Measurements from ENCODE around the gene GATAD2A.

Gene GATAD2A

DNA sequence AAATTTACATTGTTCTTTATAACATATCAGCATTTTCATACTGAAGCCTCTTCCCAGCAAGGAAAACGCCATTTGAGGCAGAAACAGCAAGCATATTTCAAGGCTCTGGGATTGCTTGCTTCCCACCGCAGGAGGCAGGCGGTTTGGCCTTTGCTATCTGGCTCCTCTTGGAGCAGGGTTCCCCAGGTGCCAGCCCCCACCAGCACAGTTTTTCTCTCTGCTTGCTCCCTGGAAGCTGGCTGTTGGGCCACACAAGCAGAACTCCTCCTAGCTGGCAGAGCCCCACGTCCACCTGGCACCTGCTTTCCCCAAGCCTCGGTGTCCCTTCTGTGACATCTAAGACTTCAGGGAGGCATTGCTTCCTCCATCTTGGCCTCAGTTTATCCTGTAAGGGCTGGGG lies 16.7 kb downstream of the GATAD2A start:
- no peak for DNase-seq

DNA sequence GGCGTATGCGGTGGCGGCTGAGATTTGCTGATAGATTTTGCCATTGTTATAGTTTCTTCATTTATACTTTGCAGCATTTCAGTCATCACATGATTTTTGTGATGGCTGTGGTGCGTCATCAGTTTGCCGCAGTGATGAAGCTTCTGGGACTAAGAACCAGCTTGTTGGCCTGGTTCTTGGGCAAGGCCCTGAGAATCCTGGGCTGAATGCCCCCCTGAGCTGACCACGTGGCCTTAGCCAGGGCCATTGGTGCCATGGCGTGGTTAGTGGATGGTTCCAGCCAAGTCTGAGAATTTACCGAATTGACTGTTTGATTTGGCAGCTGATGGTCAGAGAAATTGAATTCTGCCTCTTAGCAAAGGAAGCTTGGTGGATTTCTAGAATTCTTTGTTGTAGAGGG lies 17.8 kb downstream of the GATAD2A start:
- no peak for DNase-seq

DNA sequence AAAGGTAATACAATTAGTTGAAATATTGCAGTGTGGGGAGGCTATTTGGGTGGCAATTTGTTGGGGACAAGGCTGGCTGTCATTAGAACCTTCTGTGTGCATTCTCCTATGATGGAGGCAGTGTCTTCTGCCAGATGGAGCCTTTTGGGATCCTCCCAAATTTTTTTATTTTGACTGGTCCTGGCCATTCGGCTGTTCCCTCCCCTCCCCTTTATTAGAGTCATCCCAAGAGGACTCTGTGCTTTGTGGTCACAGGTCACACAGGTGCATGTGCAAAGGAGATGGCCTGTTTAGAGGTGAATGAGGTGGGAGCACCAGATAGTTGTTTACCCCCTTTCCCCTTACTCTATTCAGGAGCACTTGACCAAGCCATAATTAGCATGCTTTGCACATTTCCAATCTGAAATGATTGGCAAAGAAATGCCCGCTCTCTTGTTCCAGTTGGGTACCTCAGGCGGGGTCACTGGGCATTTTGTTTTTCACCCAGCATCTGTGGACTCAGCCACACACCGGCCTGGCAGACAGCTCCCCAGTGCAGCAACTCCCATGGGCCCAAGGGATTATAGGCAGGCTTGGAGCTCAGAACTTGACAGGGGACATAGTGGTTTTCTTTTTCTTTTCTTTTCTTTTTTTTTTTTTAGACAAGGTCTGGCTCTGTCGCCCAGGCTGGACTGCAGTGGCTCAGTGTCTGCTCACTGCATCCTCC lies 19.8 kb downstream of the GATAD2A start:
- no peak for DNase-seq

DNA sequence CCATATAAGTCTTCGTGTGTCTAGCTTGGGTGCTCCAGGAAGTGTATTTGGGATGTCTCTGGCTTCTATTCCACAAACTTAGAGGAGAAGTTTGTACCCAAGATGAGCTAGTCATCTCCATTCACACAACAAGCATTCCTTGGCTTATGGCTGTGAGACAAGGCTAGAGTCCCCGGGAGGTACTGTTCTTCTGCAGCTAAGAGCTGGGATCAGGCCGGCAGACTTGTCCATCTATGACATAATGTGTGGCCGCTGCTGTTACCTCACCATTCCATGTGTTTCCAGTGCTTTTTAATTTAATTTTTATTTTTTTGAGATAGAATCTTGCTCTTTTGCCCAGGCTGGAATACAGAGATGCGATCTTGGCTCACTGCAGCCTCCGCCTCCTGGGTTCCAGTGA lies 20.7 kb downstream of the GATAD2A start:
- DNase-seq = no peak

DNA sequence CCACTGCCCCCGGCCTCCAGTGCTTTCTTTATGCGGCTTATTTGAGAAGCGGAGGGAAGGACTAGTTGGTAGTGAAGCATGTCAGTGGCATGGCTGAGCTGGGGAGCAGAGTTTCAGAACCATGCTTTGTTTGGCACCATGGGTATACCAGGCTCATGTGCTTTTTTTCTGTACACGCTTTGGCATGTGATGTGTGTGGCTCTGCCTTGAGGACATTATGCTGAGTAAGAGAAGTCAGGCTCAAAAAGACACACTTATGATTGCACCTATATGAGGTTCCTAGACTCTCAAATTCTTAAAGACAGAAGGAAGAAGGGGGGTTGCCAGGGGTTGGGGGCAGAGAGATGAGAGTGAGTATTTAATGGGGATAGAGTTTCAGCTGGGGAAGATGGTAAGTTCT lies 21.3 kb downstream of the GATAD2A start:
- no peak for DNase-seq

DNA sequence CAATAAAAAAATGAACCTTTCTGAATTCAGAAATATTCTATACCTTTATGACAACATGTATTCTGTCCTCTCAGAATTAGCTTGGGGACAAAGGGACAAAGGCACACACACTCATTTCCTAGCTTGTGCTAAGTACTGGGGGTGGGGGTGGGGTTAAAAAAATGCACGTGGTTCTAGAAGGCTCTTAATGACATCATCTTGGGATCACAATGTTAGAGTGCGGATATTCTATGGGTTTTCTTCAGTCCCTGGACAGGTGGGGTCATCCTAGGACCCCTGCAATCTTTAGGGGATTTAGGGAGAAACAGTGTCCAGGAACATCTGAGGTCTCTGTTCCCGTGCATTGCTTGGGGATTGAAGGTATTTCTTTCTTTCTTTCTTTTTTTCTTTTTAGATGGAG lies 21.8 kb downstream of the GATAD2A start:
- no peak for DNase-seq

DNA sequence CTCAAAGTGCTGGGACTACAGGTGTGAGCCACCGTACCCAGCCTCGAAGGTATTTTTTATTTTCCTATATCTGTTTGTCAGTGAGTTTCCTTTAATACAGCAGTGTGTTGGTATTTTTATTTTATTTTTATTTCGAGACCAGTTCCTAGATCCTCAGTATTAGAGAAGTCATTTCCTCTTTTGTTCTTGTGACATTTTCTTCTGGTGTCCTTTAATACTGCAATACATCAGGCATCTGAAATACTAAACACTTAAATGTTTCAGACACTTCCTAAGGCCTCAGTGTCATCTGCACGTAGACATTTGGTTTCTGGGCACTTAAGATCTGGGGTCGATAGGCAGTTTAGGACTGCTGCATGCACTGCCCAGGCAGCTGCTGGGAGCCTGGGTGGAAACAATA lies 22.5 kb downstream of the GATAD2A start:
- DNase-seq = no peak

GRCh38 chr19:19428746-19429145 lies 23.3 kb downstream of the GATAD2A start:
- DNase-seq = no peak

DNA sequence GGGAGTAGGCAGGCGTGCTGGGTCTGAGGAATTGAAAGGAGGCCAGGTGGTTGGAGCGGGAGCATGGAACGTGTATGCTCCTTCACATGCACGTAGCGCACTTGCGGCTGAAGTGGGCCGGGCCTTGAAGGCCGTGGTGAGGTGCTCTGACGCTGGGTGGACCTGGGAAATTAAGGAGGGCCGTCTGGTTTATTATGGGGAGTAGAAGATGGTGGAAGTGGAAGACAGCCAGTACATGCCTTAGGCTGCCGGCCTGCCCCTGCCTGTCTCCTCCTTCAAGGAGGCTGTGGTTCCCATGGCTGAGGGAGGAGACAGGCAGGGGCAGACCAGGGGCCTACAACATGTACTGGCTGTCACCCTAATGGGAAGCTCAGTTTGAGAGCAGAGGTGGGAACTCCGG lies 23.9 kb downstream of the GATAD2A start:
- DNase-seq = no peak

DNA sequence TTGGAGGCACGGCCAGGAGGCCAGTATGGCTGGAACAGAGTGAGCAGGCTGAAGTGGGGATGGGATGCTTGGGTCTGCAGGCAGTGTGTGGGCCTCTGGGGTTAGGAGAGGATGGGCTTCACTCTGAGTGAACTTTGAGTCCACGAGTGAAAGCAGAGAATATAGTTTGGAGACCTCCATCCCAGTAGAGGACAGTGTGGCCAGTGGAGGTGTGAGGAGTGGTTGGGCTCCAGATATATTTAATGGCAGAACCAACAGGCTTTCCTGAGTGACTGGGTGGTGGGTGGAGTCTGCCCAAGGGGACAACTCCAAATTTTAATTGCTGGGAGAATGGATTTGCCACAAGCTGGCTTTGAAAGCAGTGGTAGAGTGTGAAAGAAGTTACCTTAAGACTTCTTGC lies 27.3 kb downstream of the GATAD2A start:
- DNase-seq = no peak

DNA sequence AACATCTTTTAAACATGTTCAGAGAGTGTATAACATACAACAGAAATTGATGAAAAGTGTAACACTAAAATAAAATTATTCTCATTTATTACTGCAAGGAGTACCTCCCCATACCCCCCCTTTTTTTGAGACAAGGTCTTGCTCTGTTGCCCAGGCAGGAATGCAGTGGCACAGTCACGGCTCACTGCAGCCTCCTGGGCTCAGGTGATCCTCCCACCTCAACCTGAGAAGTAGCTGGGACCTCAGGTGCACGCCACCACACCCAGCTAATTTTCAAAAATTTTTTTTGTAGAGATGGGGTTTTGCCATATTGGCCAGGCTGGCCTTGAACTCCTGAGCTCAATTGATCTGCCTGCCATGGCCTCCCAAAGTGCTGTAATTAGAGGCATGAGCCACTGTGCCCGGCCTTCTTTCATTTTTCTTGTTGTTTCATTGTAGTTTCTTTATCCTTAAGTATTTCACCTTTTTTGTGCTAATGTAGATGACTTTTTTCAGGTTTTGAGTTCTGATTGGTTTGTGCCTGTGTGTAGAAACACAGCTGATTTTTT lies 28.3 kb downstream of the GATAD2A start:
- DNase-seq = no peak

- no peak for DNase-seq
These were observed 29.1 kb downstream of the GATAD2A start for GRCh38 chr19:19434483-19435045.

DNA sequence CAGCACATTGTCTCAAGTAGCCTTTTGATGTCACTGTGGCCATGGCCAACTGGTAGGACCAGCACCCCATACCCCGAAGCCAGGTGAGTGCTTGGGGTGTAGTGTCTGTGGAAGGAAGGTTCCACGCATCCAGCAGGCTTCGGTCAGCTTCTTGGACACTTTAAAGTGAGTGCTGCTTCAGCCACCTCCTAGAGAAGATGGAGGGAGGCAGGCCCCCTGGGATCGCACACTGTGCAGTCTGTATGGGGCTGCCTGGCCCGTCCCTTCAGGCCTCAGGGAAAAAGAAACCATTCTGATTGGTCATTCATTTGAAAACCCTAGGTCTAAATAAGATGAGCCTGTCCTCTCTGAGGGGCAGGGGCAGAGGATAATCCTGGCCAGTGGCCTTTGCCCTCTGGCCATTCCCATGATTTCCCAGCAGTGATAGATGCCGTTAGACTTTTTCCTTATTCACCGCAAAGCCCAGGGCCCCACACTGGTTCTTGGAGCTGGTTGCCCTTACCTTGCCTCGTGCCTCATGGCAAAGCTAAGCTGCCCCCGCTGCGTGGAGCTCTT lies 30.7 kb downstream of the GATAD2A start:
- no peak for DNase-seq

DNA sequence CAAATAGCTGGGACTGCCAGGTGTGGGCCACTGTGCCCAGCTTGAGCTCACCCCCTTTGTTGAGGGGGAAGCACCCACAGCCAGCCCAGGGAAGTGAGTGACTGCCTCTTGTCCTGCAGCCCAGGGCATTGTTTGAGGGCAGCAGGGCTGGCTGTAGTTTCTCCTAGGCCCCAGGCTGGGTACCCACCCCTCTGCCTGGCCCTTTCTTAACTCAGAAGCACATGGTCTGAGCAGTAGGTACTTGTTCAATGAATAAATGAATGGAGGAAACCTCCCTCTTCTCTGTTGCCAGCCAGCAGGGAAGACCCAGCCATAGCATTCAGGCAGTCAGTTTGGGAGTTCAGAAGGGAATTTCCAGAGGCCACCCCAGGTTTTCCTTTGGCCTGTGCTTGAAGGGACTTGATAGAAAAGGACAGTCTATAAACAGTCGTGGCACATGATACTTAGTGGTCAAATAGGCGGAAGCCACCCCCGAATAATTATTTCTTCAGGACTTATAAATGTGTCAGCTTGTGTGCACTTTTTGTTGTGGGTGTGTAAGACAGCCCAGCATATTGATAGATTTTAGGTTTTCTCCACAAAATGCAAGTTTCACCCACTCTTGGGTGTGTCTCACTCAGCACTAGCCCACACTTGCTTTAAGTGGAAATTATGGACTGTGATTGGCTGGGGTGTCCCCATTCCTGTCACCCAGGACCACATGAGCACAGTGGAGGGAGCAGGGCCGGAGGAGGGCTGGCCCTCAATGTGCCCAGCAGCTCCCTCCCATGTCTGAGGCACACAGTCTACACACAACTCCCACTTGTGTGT lies 33.1 kb downstream of the GATAD2A start:
- DNase-seq = no peak

- no peak for DNase-seq
These were observed 33.7 kb downstream of the GATAD2A start for GRCh38 chr19:19439176-19439482.

GRCh38 chr19:19443283-19443682 lies 37.8 kb downstream of the GATAD2A start:
- no peak for DNase-seq

DNA sequence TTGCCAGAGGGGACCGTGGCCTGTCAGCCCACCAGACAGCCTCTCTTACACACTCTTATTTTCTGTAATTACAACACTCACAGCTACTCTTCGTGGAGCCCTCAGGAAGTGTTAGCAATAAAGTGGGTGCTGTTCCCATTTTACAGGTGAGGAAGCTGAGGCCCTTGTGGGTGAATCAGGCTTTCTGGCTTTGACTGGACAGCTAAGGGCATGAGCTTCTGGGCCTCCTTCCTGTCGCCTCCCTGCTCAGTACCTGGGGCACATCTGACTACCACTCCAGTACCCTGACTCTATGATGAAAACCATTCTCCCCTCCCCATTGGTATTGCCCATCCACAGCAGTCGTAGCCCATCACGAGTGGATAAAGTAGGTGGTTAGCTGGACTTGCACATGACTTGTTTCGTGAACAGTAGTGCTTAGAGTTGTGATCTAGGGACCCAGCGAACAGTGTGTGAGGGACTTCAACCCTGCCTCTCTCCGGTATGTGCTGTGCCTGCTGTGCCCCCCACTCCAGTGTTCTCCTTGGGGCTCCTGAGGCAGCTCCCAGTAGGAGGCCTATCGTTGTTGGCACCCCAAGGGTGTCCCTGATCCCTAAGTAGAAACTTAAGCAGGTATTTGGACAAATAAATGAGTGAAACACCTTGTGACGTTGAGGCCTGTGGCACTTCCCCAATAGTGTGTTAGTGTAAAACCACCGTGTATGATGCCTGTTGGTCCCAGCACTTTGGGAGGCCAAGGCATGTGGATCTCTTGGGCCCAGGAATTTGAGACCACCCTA lies 38.6 kb downstream of the GATAD2A start:
- no peak for DNase-seq

DNA sequence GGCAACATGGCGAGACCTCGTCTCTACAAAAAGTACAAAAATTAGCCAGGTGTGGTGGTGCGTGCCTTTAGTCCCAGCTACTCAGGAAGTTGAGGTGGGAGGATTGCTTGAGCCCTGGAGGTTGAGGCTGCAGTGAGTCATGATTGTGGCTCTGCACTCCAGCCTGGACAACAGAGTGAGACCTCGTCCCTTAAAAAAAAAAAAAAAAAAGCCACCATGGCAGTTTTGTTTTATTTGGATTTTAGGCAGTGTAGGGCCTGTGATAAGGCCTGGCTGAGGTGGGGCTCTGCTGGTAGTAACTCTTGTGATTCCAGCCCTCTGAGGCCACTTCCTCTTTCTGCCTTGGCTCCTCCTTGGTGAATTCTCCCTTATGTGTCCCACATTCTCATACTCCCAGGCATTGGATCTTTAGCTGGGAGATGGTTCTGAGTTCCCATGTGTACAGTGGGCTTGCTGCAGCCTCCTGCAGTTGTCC lies 39.2 kb downstream of the GATAD2A start:
- no peak for DNase-seq

DNA sequence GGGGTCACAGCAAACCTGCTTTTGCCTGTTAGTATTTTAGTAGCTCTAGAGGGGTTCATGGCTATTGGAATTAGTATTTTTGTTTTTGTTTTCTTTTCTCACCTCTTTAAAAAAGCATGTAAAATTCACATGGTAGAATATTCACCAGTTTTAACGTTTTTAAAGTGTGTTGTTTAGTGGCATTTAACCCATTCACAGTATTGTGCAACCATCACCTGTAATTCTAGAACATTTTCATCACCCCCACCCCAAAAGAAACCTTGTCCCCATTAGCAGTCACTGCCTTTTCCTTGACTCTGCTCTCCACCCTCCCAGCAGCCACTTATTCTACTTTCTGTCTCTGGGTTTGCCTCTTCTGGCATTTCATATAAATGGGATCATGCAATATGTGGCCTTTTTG lies 39.8 kb downstream of the GATAD2A start:
- no peak for DNase-seq

DNA sequence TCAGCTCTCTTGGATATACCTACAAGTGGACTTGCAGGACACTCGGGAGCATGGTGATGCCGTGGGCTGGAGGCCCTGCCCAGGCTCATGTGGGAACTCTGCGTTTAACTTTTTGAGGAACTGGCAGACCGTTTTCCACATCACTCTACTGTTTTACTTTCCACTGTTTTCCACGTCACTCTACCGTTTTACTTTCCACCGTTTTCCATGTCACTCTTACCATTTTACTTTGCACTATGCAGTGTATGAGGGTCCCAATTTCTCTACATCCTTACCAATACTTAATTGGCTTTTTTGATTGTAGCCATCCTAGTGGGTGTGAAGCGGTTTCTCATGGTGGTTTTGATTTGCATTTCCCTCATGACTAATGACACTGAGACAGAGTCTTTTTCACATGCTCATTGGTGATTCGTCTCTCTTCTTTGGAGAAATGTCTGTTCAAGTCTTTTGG lies 40.5 kb downstream of the GATAD2A start:
- no peak for DNase-seq

DNA sequence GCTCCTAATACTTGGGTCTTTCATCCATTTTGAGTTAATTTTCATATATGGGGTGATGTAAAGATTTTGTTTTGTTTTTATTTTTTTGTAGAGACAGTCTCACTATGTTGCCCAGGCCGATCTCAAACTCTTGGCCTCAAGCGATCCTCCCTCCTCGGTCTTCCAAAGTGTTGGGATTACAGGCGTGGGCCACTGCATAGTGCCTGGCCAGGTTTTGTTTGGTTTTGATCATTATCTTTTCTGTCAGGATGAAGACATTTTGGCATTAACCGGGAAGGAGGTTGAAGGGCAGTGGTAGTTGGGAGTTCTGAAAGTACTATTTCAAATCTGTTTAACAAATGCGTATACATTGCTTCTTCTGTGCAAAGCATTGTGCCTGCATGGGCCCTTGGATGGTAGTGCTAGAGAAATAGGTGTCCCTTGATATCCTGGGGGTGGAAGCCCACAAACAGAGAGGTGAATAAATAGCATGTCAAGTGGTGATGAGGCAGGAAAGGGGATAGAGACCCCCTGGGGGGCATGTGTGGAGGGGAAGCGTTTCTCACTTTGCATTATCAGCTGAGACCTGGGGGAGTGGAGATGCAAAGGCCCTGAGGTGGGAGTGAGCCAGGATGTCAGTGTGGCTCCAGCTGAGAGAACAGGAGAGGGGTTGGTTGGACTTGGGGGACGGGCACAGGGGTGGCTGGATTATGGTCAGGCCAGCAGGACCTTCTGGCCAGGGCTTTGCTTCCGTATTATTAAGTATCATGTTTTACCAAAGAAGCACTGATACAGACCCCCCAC lies 41.4 kb downstream of the GATAD2A start:
- no peak for DNase-seq

Measured in femur (tissue), 1 donor.